Heart right ventricle (tissue), 16 donors: ENCODE results near the gene GM2A. TPM values are rescaled to one million over a fixed set of nuclear protein-coding genes. Genes with fewer than 3 reads are reported as not detected.

ENCODE experiments used
- ATAC-seq, 8 donors: fragments of 200-7000 bp; cut with Tn5 transposase; one replicate each; pipeline ENCODE4 v1.9.1; 2020; ENCODE audit warnings: mild to moderate bottlenecking in 8 of 8, moderate library complexity in 8 of 8, moderate number of reproducible peaks in 1 of 8
- DNase-seq, 2 donors: peaks; one replicate each; pipeline ENCODE4 v3.0.0-alpha.2; 2020
- H3K27ac ChIP-seq, 10 donors: fragments of 200-600 bp; sonication (generic) in 2 of 10; one replicate each; pipeline versions ENCODE4 v1.5.0 to v1.8.0; 2020 to 2022; ENCODE audit warnings: mild to moderate bottlenecking in 3 of 10
- H3K27me3 ChIP-seq, 7 donors: fragments of 200-600 bp; one replicate each; pipeline ENCODE4 v1.8.0; 2021 to 2022; ENCODE audit warnings: mild to moderate bottlenecking in 2 of 7
- H3K36me3 ChIP-seq, 9 donors: fragments of 200-600 bp; sonication (generic) in 1 of 9; one replicate each; pipeline versions ENCODE4 v1.5.0 to v1.8.0; 2020 to 2022; ENCODE audit warnings: mild to moderate bottlenecking in 2 of 9
- H3K4me1 ChIP-seq, 9 donors: fragments of 200-600 bp; sonication (generic) in 1 of 9; one replicate each; pipeline versions ENCODE4 v1.5.0 to v1.8.0; 2020 to 2022; ENCODE audit warnings: mild to moderate bottlenecking in 4 of 9
- H3K4me3 ChIP-seq, 10 donors: fragments of 200-600 bp; sonication (generic) in 2 of 10; one replicate each; pipeline versions ENCODE4 v1.5.0 to v1.8.0; 2020 to 2022; ENCODE audit warnings: mild to moderate bottlenecking in 7 of 10, moderate library complexity in 2 of 10
- H3K9me3 ChIP-seq, 11 donors: fragments of 200-600 bp in 10 of 11; sonication (generic) in 2 of 11; one replicate each; pipeline versions ENCODE4 v1.5.0 to v1.8.0; 2013 to 2022; ENCODE audit warnings: mild to moderate bottlenecking in 2 of 11, control low read depth in 1 of 11, moderate library complexity in 1 of 11
- CTCF ChIP-seq, 9 donors: fragments of 200-600 bp; sonication (generic) in 2 of 9; IDR thresholded peaks; one replicate each; pipeline versions ENCODE4 v1.5.0 to v1.8.0; 2021 to 2022; ENCODE audit warnings: antibody characterized with exemption in 9 of 9, mild to moderate bottlenecking in 5 of 9, moderate library complexity in 1 of 9
- WGBS, 2 donors: extraction: QIAGEN DNeasy Blood & Tissue Kit; methylation state at CpG; one replicate each; pipeline ENCODE4 v1.1.7; 2013; ENCODE audit warnings: inconsistent platforms in 1 of 2; 5-methylcytosine and 5-hydroxymethylcytosine counted together
- intact Hi-C, 10 donors: fragments of 100-400 bp; cut with DNase I; formaldehyde crosslinking; loops; one replicate each; pipeline versions ENCODE4 v1.11.1 to v1.14.2; 2022
- polyA plus RNA-seq, 2 donors: library from polyadenylated mRNA; stranded (reverse); fragments of 200-250 nt; gene quantifications; one replicate each; pipeline ENCODE4 v1.2.3, GENCODE V29; 2013
- total RNA-seq, 10 donors: library from RNA; stranded (reverse); fragmentation: NEBNext Ultra II Directional in 3 of 10; extraction: Animal tissue kit (Norgen Biotek cat#: 25700) in 3 of 10; gene quantifications; one replicate each; pipeline versions ENCODE4 v1.2.1 to v1.2.4, GENCODE V29; 2021 to 2023
- donor health status: Arrhythmogenic right ventricular cardiomyopathy.
- donor health status: ischemic (EF 13 %, LVEDD 7.1; RV severe dilation, severe dysfunction).
- donor health status: healthy with polysubstance abuse.
- donor health status: DM: no; HTN: yes; CAD: no.
- donor health status: DM: no; HTN: no; CAD: no.
- donor health status: ischemic (EF 25% LVEDD 6.9; RV normal size, moderate dysfunction).
- donor health status: ischemic (EF 25% LVEDD 5.7; RV mildly dilated, moderate dysfunction).
- donor health status: healthy.
- donor health status: DM: yes; HTN: yes; CAD: no.
- donor health status: Ischemic cardiomyopathy.
- donor health status: ischemic (EF 35%, LVEDD 5.7; RV mildly dilated, moderate dysfunction).
- donor health status: nonischemic (EF 11% LVEDD 7.7; RV severe dilation, severe dysfunction).
- donor health status: DM: yes; HTN: yes; CAD: no.
- donor health status: PGD.
- donor health status: ischemic (EF 29% LVEDD 5.4; RV normal size, mild dysfunction).
- donor health status: nonischemic (EF 23%, LVEDD 6.1; RV moderate dilation, normal function).

GM2A gene
- total and polyA plus RNA-seq, 12 donors: 18.1 to 47.1 (median 35.9) TPM

GRCh38 chr5:151240924-151241635 lies 11.9 kb upstream of the GM2A start:
- intact Hi-C loops: loop anchor here in 3 of 10 donors (5.0 to 10.0 kb wide), 3 partner anchors 96 to 184 kb away; no protein-coding TSS in a partner anchor
- WGBS, 2 donors: 91 to 94% methylated on average over 2 of the region's 2 CpGs
- H3K36me3 ChIP-seq: no peaks in the 10 kb centered on the region
- no peaks in the 10 kb centered on the region for H3K27me3 ChIP-seq
- H3K27ac ChIP-seq: no peak overlapping the region
- ATAC-seq (no peak), DNase-seq (no peak)
- TF ChIP-seq CTCF (IDR thresholded peaks at IDR 0.05): no peak
- H3K4me1 ChIP-seq: peaks cover 0 to 31% (median 19%) of the 10 kb centered on the region in 9 donors
- H3K4me3 ChIP-seq: no peak overlapping the region
- H3K9me3 ChIP-seq: no peaks in the 10 kb centered on the region

- Histone ChIP-seq H3K4me3 (no peak overlapping the region), H3K27me3 (no peaks in the 10 kb centered on the region), H3K36me3 (no peaks in the 10 kb centered on the region), H3K4me1 (peaks cover 0 to 27% (median 12%) of the 10 kb centered on the region in 9 donors), H3K9me3 (no peaks in the 10 kb centered on the region), H3K27ac (no peak overlapping the region)
- no peak for TF ChIP-seq CTCF (IDR thresholded peaks at IDR 0.05)
- intact Hi-C loops: loop anchor here in 3 of 10 donors (5.0 to 10.0 kb wide), 3 partner anchors 98 to 186 kb away; no protein-coding TSS in a partner anchor
- 88 to 90% methylated on average over 4 of the region's 4 CpGs for WGBS, 2 donors
- DNase-seq (no peak), ATAC-seq (no peak)
Observed at GRCh38 chr5:151243127-151243526, 9.9 kb upstream of the GM2A start.

GRCh38 chr5:151243564-151243963 lies 9.4 kb upstream of the GM2A start:
- H3K27ac ChIP-seq: no peak overlapping the region
- TF ChIP-seq CTCF (IDR thresholded peaks at IDR 0.05): no peak
- H3K27me3 ChIP-seq: no peaks in the 10 kb centered on the region
- no peaks in the 10 kb centered on the region for H3K9me3 ChIP-seq
- peaks cover 0 to 22% (median 10%) of the 10 kb centered on the region in 9 donors for H3K4me1 ChIP-seq
- DNase-seq (no peak), ATAC-seq (no peak)
- H3K4me3 ChIP-seq: no peak overlapping the region
- intact Hi-C loops: loop anchor here in 3 of 10 donors (5.0 to 10.0 kb wide), 3 partner anchors 99 to 186 kb away; no protein-coding TSS in a partner anchor
- no peaks in the 10 kb centered on the region for H3K36me3 ChIP-seq
- WGBS, 2 donors: 92 to 94% methylated on average over 4 of the region's 4 CpGs

GRCh38 chr5:151244206-151244605 lies 8.8 kb upstream of the GM2A start:
- no peak for DNase-seq
- no peak for TF ChIP-seq CTCF (IDR thresholded peaks at IDR 0.05)
- intact Hi-C loops: loop anchor here in 3 of 10 donors (5.0 to 10.0 kb wide), 3 partner anchors 99 to 187 kb away; no protein-coding TSS in a partner anchor
- H3K9me3 ChIP-seq: no peaks in the 10 kb centered on the region
- WGBS, 2 donors: 88 to 92% methylated on average over 3 of the region's 3 CpGs
- ATAC-seq: no peak
- no peaks in the 10 kb centered on the region for H3K36me3 ChIP-seq
- no peak overlapping the region for H3K4me3 ChIP-seq
- H3K27ac ChIP-seq: no peak overlapping the region
- H3K27me3 ChIP-seq: no peaks in the 10 kb centered on the region
- H3K4me1 ChIP-seq: peaks cover 0 to 16% (median 4%) of the 10 kb centered on the region in 9 donors
